PFSK-1 (cell line): Measurements from ENCODE around the gene FGGY.

ENCODE experiments used
- POLR2AphosphoS5 ChIP-seq: IDR thresholded peaks from 2 replicates; pipeline ENCODE4 v1.6.1; 2012; ENCODE audit warnings: low read depth, mild to moderate bottlenecking, control low read depth, low read length, moderate library complexity
- SIN3A ChIP-seq: IDR thresholded peaks from 2 replicates; pipeline ENCODE4 v1.6.1; 2012; ENCODE audit warnings: mild to moderate bottlenecking, low read length, moderate library complexity, borderline replicate concordance; ENCODE audit not compliant: insufficient read depth
- TAF1 ChIP-seq: IDR thresholded peaks from 2 replicates; pipeline ENCODE4 v1.6.1; 2012; ENCODE audit warnings: low read length, control low read depth, borderline replicate concordance; ENCODE audit not compliant: insufficient read depth
- TF ChIP-seq, protein P1 (sequence below), 2 experiments: IDR thresholded peaks; 2 replicates each; pipeline versions ENCODE4 v1.6.1 to v1.8.0; 2011 to 2012; ENCODE audit warnings: low read depth in 2 of 2, low read length in 2 of 2, control low read depth in 1 of 2, inconsistent platforms in 1 of 2, mild to moderate bottlenecking in 1 of 2, moderate library complexity in 1 of 2; ENCODE audit not compliant: insufficient read depth in 1 of 2

DNA sequence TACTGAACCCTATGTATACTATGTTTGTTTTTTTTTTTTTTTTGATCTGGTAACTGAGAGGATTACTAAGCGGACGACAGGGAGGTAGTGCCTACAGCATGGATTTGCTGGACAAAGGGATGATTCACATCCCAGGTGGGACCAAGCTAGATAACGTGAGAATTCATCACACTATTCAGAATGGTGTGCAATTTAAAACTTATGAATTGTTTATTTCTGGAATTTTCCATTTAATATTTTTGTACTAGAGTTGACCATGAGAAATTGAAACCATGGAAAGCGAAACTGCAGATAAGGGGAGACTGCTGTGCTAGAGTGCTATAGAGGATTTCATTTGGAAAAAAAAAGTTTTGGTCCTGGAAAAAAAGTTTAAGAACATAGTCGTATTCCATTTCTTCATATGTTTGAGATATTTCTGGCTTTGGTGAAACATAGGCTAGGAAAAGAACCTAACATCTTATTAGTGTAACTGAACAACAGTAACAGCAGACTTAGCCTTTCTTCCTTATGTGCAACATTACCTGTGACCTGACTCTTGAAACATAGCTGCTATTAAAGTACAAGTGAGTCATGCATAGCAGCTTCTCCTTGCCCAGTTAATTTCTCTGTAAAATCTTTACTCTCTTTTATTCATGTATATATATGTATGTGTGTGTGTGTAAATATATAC lies 202.5 kb downstream of the FGGY start:
- TF ChIP-seq, protein P1, sequence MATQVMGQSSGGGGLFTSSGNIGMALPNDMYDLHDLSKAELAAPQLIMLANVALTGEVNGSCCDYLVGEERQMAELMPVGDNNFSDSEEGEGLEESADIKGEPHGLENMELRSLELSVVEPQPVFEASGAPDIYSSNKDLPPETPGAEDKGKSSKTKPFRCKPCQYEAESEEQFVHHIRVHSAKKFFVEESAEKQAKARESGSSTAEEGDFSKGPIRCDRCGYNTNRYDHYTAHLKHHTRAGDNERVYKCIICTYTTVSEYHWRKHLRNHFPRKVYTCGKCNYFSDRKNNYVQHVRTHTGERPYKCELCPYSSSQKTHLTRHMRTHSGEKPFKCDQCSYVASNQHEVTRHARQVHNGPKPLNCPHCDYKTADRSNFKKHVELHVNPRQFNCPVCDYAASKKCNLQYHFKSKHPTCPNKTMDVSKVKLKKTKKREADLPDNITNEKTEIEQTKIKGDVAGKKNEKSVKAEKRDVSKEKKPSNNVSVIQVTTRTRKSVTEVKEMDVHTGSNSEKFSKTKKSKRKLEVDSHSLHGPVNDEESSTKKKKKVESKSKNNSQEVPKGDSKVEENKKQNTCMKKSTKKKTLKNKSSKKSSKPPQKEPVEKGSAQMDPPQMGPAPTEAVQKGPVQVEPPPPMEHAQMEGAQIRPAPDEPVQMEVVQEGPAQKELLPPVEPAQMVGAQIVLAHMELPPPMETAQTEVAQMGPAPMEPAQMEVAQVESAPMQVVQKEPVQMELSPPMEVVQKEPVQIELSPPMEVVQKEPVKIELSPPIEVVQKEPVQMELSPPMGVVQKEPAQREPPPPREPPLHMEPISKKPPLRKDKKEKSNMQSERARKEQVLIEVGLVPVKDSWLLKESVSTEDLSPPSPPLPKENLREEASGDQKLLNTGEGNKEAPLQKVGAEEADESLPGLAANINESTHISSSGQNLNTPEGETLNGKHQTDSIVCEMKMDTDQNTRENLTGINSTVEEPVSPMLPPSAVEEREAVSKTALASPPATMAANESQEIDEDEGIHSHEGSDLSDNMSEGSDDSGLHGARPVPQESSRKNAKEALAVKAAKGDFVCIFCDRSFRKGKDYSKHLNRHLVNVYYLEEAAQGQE (IDR thresholded peaks at IDR 0.05; ENCODE audit: insufficient read depth in 1 of 2, low read depth in 2 of 2, low read length in 2 of 2) = no peak
- TF ChIP-seq POLR2AphosphoS5 (no peak), SIN3A (no peak), TAF1 (no peak)
